K562 (cell line): ENCODE measurements around the gene ALG9. TPM values are rescaled to one million over a fixed set of nuclear protein-coding genes. Genes with fewer than 3 reads are reported as not detected.

Source experiments
- ATAC-seq: fragments of 200-7000 bp; cut with Tn5 transposase; 3 replicates; pipeline ENCODE4 v1.9.1; 2020; ENCODE audit warnings: moderate library complexity
- BruUV-seq: library from RNA; stranded (reverse); fragments of 400-500 nt; replicated peaks from 2 replicates; lab custom pipeline; 2021; lab: Mats Ljungman, UMichigan
- CTCF ChIA-PET: fragments of 300-600 bp; formaldehyde crosslinking; extraction: SDS; loops from one replicate; lab custom pipeline; 2021; ENCODE audit warnings: low intra/inter-chr PET ratio; lab: Yijun Ruan, JAX
- POLR2A ChIA-PET: fragments of 300-600, 350-650 bp; sonication (Branson Sonifier 250); formaldehyde crosslinking; extraction: SDS; loops from one replicate; lab custom pipeline; 2021; ENCODE audit warnings: antibody characterized with exemption, inconsistent platforms; lab: Yijun Ruan, JAX
- DNase-seq, 4 experiments: peaks; one replicate each; pipeline versions ENCODE4 v3.0.0 to v3.0.0-alpha.2; 2011 to 2018; ENCODE audit warnings: low spot score in 3 of 4, mixed read lengths in 3 of 4; ENCODE audit errors: extremely low read depth in 1 of 4
- FAIRE-seq: peaks from 2 replicates; lab custom pipeline; 2011; peaks lifted over from hg19 to GRCh38; lab: Jason Lieb, UNC
- H2AFZ ChIP-seq: 2 replicates; pipeline ENCODE4 v1.6.0; 2011; ENCODE audit warnings: low read depth, low read length, control low read depth, inconsistent platforms
- H3K27ac ChIP-seq: fragments of 200-600 bp; 3 replicates; pipeline ENCODE4 v1.8.0; 2011; ENCODE audit warnings: low read depth, mild to moderate bottlenecking, control low read depth, inconsistent platforms, low read length, moderate library complexity, mixed read lengths; ENCODE audit errors: extremely low read depth
- H3K27me3 ChIP-seq, 2 experiments: fragments of 300-600 bp in 1 of 2; 2 replicates in 1 of 2; 3 replicates in 1 of 2; pipeline versions ENCODE4 v1.6.0 to v1.8.0; 2011; ENCODE audit warnings: inconsistent platforms in 2 of 2, low read length in 2 of 2, mild to moderate bottlenecking in 1 of 2, mixed read lengths in 1 of 2, moderate library complexity in 1 of 2; ENCODE audit not compliant: control insufficient read depth in 2 of 2, insufficient read depth in 2 of 2
- H3K36me3 ChIP-seq: fragments of 300-600 bp; 3 replicates; pipeline ENCODE4 v1.8.0; 2011; ENCODE audit warnings: mild to moderate bottlenecking, low read length, inconsistent platforms; ENCODE audit not compliant: control insufficient read depth, insufficient read depth
- H3K4me1 ChIP-seq, 2 experiments: fragments of 200-600 bp in 1 of 2; replicated peaks in 1 of 2; 2 replicates in 1 of 2; 3 replicates in 1 of 2; pipeline versions ENCODE4 v1.5.1 to v1.8.0; 2011; ENCODE audit warnings: inconsistent platforms in 2 of 2, low read length in 2 of 2, mild to moderate bottlenecking in 1 of 2, mixed read lengths in 1 of 2, moderate library complexity in 1 of 2; ENCODE audit not compliant: control insufficient read depth in 2 of 2, insufficient read depth in 2 of 2
- H3K4me2 ChIP-seq: 2 replicates; pipeline ENCODE4 v1.6.1; 2011; ENCODE audit warnings: low read length, control low read depth, inconsistent platforms, mixed read lengths; ENCODE audit not compliant: insufficient read depth
- H3K4me3 ChIP-seq: fragments of 200-600 bp; sonication (generic), shearing (Covaris generic); 2 replicates; pipeline ENCODE4 v1.5.1; 2016; ENCODE audit warnings: control low read depth, inconsistent platforms
- H3K79me2 ChIP-seq: fragments of 200-600 bp; 3 replicates; pipeline ENCODE4 v1.8.0; 2011; ENCODE audit warnings: low read length, inconsistent platforms; ENCODE audit not compliant: control insufficient read depth, insufficient read depth
- H3K9ac ChIP-seq, 2 experiments: 2 replicates each; pipeline versions ENCODE4 v1.6.0 to v1.6.1; 2011; ENCODE audit warnings: low read depth in 2 of 2, low read length in 2 of 2, control low read depth in 1 of 2, inconsistent platforms in 1 of 2, mild to moderate bottlenecking in 1 of 2, mixed read lengths in 1 of 2; ENCODE audit not compliant: insufficient read depth in 1 of 2
- H3K9me1 ChIP-seq: one replicate; pipeline ENCODE4 v1.6.0; 2011; ENCODE audit warnings: inconsistent platforms, mild to moderate bottlenecking, low read length, moderate library complexity; ENCODE audit not compliant: control insufficient read depth, insufficient read depth
- H3K9me3 ChIP-seq: replicated peaks from 2 replicates; pipeline ENCODE4 v1.5.1; 2011; ENCODE audit warnings: low read depth, low read length, inconsistent platforms; ENCODE audit not compliant: control insufficient read depth, insufficient read depth
- H4K20me1 ChIP-seq: replicated peaks from 2 replicates; pipeline ENCODE4 v1.6.1; 2011; ENCODE audit warnings: low read length, inconsistent platforms, mixed read lengths; ENCODE audit not compliant: control insufficient read depth, insufficient read depth
- DMBX1 ChIP-seq: fragments of 250-450 bp; sonication (Bioruptor Pico); IDR thresholded peaks from 2 replicates; pipeline ENCODE4 v1.8.0; 2022; ENCODE audit warnings: inconsistent platforms, mild to moderate bottlenecking, moderate library complexity, borderline replicate concordance
- FOXM1 ChIP-seq, 2 experiments: fragments of 450-650 bp in 1 of 2; sonication (generic) in 1 of 2; formaldehyde crosslinking in 1 of 2; IDR thresholded peaks; 2 replicates each; pipeline versions ENCODE4 v1.6.1 to v1.9.0; 2017 to 2022; ENCODE audit warnings: low read depth in 2 of 2, mild to moderate bottlenecking in 2 of 2, missing genetic modification reagents in 1 of 2, moderate library complexity in 1 of 2
- GATAD2A ChIP-seq: fragments of 450-650 bp; IDR thresholded peaks from 2 replicates; pipeline ENCODE4 v1.6.1; 2017
- GTF2A2 ChIP-seq: IDR thresholded peaks from 2 replicates; pipeline ENCODE4 v1.6.1; 2016; ENCODE audit warnings: mild to moderate bottlenecking, missing genetic modification characterization, missing compliant biosample characterization
- KLF6 ChIP-seq: fragments of 250-450 bp; sonication (Bioruptor Pico); IDR thresholded peaks from 2 replicates; pipeline ENCODE4 v1.4.0; 2020; ENCODE audit warnings: mild to moderate bottlenecking, moderate library complexity, borderline replicate concordance
- NFATC3 ChIP-seq: fragments of 450-650 bp; IDR thresholded peaks from 2 replicates; pipeline ENCODE4 v1.6.1; 2017; ENCODE audit warnings: mild to moderate bottlenecking
- NFIC ChIP-seq: fragments of 450-650 bp; IDR thresholded peaks from 2 replicates; pipeline ENCODE4 v1.6.1; 2017; ENCODE audit warnings: mild to moderate bottlenecking, inconsistent platforms
- POLR2AphosphoS5 ChIP-seq: IDR thresholded peaks from 2 replicates; pipeline ENCODE4 v1.6.1; 2011; ENCODE audit warnings: mild to moderate bottlenecking, low read depth, low read length, moderate library complexity; ENCODE audit not compliant: control insufficient read depth, insufficient read depth
- RNF2 ChIP-seq: sonication (generic); IDR thresholded peaks from 2 replicates; pipeline ENCODE4 v1.6.1; 2016
- WGBS: fragments of 100-300 bp; shearing (Covaris generic); methylation state at CpG from one replicate; pipeline ENCODE4 v1.1.6; 2016; ENCODE audit warnings: low coverage, mixed read lengths; ENCODE audit not compliant: insufficient coverage; ENCODE audit errors: missing lambda C conversion rate; 5-methylcytosine and 5-hydroxymethylcytosine counted together
- in situ Hi-C: fragments of 300-500 bp; cut with MboI; formaldehyde crosslinking; loops from 4 replicates; pipeline ENCODE4 v1.15.0; 2018; ENCODE audit warnings: inconsistent platforms, mixed read lengths
- intact Hi-C: fragments of 100-400 bp; cut with micrococcal nuclease; formaldehyde crosslinking; loops from 2 replicates; pipeline ENCODE4 v1.14.2; 2022
- polyA plus RNA-seq, 8 experiments: library from polyadenylated mRNA; depleted of rRNA in 4 of 8; stranded (reverse) in 5 of 8; unstranded in 3 of 8; fragments of >200 nt; fragmentation: Nextera tagmentation in 2 of 8; fragmentation: Illumina TruSeq in 1 of 8; extraction: Ambion mirVana in 2 of 8; extraction: Trizol in 1 of 8; gene quantifications; 2 replicates each; pipeline versions ENCODE4 v1.2.1 to v1.2.3, GENCODE V29; 2011 to 2014; ENCODE audit warnings: inconsistent platforms in 1 of 8, missing spikeins in 1 of 8
- total RNA-seq, 7 experiments: library from RNA; depleted of rRNA in 6 of 7; stranded (reverse); fragments of >200 nt in 6 of 7; fragmentation: Illumina TruSeq in 2 of 7; extraction: Trizol in 2 of 7; gene quantifications; 2 replicates each; pipeline versions ENCODE4 v1.2.1 to v1.2.3, GENCODE V29; 2011 to 2021; ENCODE audit warnings: low replicate concordance in 1 of 7
- TF ChIP-seq, protein P1 (sequence below): fragments of 200-800 bp; sonication (Bioruptor generic); IDR thresholded peaks from 2 replicates; pipeline ENCODE4 v1.6.1; 2017; ENCODE audit warnings: missing genetic modification characterization, missing compliant biosample characterization
- TF ChIP-seq, protein P2 (sequence below): sonication (generic); formaldehyde crosslinking; IDR thresholded peaks from 2 replicates; pipeline ENCODE4 v1.9.0; 2022; ENCODE audit warnings: mild to moderate bottlenecking, missing genetic modification reagents
- TF ChIP-seq, protein P3 (sequence below): sonication (generic); formaldehyde crosslinking; IDR thresholded peaks from 2 replicates; pipeline ENCODE4 v1.8.0; 2022; ENCODE audit warnings: missing genetic modification reagents, mild to moderate bottlenecking, borderline replicate concordance

Gene ALG9
- total and polyA plus RNA-seq, 9 of the 15 experiments (the other 6 are each of a cell fraction or from before 2014, with no cell fraction given), result 11.5 to 40.5 (median 24.9) TPM

DNA sequence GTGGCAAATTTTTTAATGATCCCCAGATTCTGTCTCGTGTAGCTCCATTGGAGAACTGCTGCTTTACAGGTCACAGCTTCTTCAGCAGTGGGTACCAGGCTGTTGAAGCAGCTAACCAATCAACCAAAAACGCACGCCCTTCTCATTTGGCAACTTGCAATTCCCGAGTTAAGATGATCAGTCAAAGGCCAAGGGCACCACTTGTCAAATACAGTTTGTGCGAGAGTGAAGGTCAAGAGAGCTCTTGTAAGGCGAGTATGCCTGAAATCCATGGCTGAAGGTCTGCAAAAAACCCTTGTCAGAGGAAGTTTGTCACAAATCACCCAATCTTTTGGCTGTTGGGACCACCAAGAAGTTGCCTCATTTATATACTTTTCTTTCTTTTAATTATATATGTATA is 92.3 kb downstream of the ALG9 start:
- WGBS, result 54% methylated on average over 6 of the region's 6 CpGs
- Histone ChIP-seq H3K27me3 (no peaks in the 10 kb centered on the region), H2AFZ (no peak overlapping the region), H3K9me3 (no peaks in the 10 kb centered on the region), H3K9ac (no peak overlapping the region), H3K79me2 (no peaks in the 10 kb centered on the region), H3K4me1 (no peaks in the 10 kb centered on the region), H3K27ac (no peak overlapping the region), H3K4me2 (no peak overlapping the region), H3K4me3 (no peak overlapping the region), H4K20me1 (no peaks in the 10 kb centered on the region), H3K36me3 (peaks cover 3% of the 10 kb centered on the region; the same call in 1 of the 3 replicates), H3K9me1 (no peaks in the 10 kb centered on the region)
- intact Hi-C loops (no loop called here), in situ Hi-C loops (loop anchor here (5.0 kb wide), 1 partner anchor 177 kb away; the partner anchor contains the start of gene SIK2)
- no peak for FAIRE-seq
- ChIA-PET CTCF (interaction anchor here (1.0 kb wide), 1 partner anchor 214 kb away, joined by 3 read pairs; no protein-coding TSS in a partner anchor), POLR2A (interaction anchor here (0.6 to 1.6 kb wide), 4 partner anchors 8 to 212 kb away, joined by 3 to 5 read pairs (median 4); partner anchors contain the start of gene SIK2)
- ATAC-seq, result no peak
- TF ChIP-seq, protein P1, sequence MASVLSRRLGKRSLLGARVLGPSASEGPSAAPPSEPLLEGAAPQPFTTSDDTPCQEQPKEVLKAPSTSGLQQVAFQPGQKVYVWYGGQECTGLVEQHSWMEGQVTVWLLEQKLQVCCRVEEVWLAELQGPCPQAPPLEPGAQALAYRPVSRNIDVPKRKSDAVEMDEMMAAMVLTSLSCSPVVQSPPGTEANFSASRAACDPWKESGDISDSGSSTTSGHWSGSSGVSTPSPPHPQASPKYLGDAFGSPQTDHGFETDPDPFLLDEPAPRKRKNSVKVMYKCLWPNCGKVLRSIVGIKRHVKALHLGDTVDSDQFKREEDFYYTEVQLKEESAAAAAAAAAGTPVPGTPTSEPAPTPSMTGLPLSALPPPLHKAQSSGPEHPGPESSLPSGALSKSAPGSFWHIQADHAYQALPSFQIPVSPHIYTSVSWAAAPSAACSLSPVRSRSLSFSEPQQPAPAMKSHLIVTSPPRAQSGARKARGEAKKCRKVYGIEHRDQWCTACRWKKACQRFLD (CRISPR knock-in tag), result no peak
- no peak for DNase-seq
- no TSS peak for BruUV-seq

DNA sequence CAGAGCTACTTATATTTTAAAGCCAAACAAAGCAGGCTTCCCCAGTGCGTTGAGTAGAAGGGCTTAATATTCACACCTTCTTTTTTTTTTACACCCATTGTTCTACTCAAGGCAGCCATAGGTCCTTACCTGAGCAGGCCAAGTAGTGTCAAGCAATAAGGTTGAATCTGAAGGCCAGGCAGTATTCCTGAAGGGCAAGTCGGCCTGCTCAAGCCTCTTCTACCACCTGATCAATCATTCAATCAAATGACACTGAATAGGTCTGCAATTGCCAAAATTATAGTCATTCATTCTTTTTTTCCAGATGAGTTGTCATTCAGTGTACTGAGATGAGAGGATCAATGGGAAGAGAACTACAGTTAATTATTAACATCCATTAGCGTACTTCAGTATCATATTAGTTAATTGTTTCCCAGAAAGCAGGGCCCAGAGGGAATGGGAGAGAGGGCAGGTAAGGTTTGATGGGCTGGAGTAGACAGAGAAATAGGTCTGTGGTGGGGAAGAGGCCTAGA is 93.3 kb downstream of the ALG9 start:
- Histone ChIP-seq H2AFZ (peak overlapping the region; percentile 28; the same call in 1 of the 2 replicates), H3K36me3 (no peaks in the 10 kb centered on the region), H3K4me3 (no peak overlapping the region), H3K27ac (no peak overlapping the region), H3K4me2 (no peak overlapping the region), H4K20me1 (no peaks in the 10 kb centered on the region), H3K9ac (no peak overlapping the region), H3K9me3 (no peaks in the 10 kb centered on the region), H3K27me3 (no peaks in the 10 kb centered on the region), H3K4me1 (no peaks in the 10 kb centered on the region), H3K9me1 (no peaks in the 10 kb centered on the region), H3K79me2 (no peaks in the 10 kb centered on the region)
- CTCF ChIA-PET, result interaction anchor here (1.0 to 3.8 kb wide), 7 partner anchors 11 to 323 kb away, joined by 3 to 38 read pairs (median 13); partner anchors contain the start of genes PPP2R1B and SIK2
- BruUV-seq, result no TSS peak
- FAIRE-seq, result no peak
- in situ Hi-C loops, result loop anchor here (5.0 kb wide), 1 partner anchor 176 kb away; the partner anchor contains the start of gene SIK2
- intact Hi-C loops, result no loop called here
- no peak for ATAC-seq
- POLR2A ChIA-PET, result interaction anchor here (1.1 kb wide), 1 partner anchor 11 kb away, joined by 5 read pairs; no protein-coding TSS in a partner anchor
- DNase-seq, result no peak
- 56% methylated on average over 3 of the region's 3 CpGs for WGBS
- no peak for TF ChIP-seq FOXM1 (IDR thresholded peaks at IDR 0.05; ENCODE audit: low read depth)
- TF ChIP-seq FOXM1 (CRISPR knock-in tag; IDR thresholded peaks at IDR 0.05; ENCODE audit: low read depth), result no peak
- TF ChIP-seq NFATC3, result no peak
- TF ChIP-seq DMBX1, result no peak
- no peak for TF ChIP-seq POLR2AphosphoS5
- no peak for TF ChIP-seq NFIC
- TF ChIP-seq, protein P2, sequence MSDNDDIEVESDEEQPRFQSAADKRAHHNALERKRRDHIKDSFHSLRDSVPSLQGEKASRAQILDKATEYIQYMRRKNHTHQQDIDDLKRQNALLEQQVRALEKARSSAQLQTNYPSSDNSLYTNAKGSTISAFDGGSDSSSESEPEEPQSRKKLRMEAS (CRISPR knock-in tag), result no peak
- no peak for TF ChIP-seq GATAD2A
- no peak for TF ChIP-seq KLF6
- no peak for TF ChIP-seq GTF2A2 (tag)
- TF ChIP-seq, protein P3, sequence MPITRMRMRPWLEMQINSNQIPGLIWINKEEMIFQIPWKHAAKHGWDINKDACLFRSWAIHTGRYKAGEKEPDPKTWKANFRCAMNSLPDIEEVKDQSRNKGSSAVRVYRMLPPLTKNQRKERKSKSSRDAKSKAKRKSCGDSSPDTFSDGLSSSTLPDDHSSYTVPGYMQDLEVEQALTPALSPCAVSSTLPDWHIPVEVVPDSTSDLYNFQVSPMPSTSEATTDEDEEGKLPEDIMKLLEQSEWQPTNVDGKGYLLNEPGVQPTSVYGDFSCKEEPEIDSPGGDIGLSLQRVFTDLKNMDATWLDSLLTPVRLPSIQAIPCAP (CRISPR knock-in tag), result no peak
- no peak for TF ChIP-seq RNF2
